Keratinocyte (primary cell): Measurements from ENCODE around the gene CCNK.
A peak's percentile ranks its signal among the peaks of the same experiment; 100 is the strongest.

Experiments
- EZH2 ChIP-seq: IDR thresholded peaks from one replicate; pipeline ENCODE4 v1.6.1; 2012; ENCODE audit warnings: inconsistent platforms, mild to moderate bottlenecking, low read length, moderate library complexity
- TF ChIP-seq, protein P1 (sequence below), 3 experiments: IDR thresholded peaks in 1 of 3; conservative IDR thresholded peaks in 1 of 3; optimal IDR thresholded peaks in 1 of 3; 2 replicates in 2 of 3; 3 replicates in 1 of 3; pipeline versions ENCODE3 to v1.5.1; 2011; ENCODE audit warnings: low read length in 3 of 3, mild to moderate bottlenecking in 3 of 3, moderate library complexity in 2 of 3, control low read depth in 1 of 3, inconsistent platforms in 1 of 3; ENCODE audit not compliant: insufficient read depth in 2 of 3; ENCODE audit errors: extremely low read depth in 1 of 3

DNA sequence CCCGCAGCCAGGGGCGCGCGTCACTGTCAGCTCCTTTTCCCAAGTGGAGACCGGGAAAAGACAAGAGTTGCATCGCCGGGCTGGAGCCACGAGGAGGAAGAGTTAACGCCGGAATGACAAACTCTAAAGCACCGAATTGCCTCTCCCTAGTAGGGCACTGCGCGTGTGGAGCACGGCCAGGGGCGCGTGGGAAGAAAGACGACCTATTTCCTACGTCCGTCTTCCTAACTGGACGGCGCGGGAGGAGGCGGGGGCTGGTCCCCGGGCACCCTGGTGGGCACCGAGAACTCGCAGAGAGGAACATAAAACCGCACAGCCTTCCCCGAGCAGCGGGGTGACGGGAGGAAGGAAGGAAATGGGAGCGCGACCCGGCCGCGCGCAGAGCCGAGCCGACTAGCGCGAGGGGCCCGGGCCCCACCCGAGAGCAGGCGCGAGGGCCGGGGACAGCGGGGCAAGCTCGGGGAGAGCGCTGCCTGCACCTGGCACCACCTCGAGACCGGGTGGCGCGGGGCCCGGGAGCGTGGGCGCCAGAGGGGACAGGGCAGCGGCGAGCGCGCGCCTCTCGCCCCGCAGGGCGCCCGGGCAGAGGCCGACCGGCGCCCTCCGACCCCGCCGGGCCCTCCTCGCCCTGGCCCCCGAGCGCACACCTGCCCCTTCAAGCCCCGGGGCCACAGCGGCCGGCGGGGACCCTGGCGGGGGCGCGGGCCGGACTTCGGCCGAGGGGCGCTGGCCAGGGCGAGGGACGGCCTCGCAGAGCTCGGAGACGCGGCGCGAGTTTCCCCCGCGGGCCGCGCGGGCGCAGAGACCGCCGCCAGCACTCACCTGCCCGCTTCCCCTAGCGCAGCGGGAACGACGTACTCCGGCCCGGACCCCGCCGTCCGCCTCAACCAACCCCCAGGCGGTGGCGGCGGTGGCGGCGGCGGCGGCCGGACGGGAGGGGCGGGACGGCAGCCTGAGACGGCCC lies 1.0 kb upstream of the CCNK start, which contains the start of gene SETD3:
- TF ChIP-seq, protein P1, sequence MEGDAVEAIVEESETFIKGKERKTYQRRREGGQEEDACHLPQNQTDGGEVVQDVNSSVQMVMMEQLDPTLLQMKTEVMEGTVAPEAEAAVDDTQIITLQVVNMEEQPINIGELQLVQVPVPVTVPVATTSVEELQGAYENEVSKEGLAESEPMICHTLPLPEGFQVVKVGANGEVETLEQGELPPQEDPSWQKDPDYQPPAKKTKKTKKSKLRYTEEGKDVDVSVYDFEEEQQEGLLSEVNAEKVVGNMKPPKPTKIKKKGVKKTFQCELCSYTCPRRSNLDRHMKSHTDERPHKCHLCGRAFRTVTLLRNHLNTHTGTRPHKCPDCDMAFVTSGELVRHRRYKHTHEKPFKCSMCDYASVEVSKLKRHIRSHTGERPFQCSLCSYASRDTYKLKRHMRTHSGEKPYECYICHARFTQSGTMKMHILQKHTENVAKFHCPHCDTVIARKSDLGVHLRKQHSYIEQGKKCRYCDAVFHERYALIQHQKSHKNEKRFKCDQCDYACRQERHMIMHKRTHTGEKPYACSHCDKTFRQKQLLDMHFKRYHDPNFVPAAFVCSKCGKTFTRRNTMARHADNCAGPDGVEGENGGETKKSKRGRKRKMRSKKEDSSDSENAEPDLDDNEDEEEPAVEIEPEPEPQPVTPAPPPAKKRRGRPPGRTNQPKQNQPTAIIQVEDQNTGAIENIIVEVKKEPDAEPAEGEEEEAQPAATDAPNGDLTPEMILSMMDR (optimal IDR thresholded peaks at IDR 0.05 in 1 of 3, IDR thresholded peaks at IDR 0.05 in 1 of 3, conservative IDR thresholded peaks at IDR 0.05 in 1 of 3; ENCODE audit: extremely low read depth in 1 of 3, insufficient read depth in 2 of 3, low read length in 3 of 3): peak in 1 of 3 experiments; percentile 12
- TF ChIP-seq EZH2: no peak
